ENCODE data around the gene COQ4. TPM values are rescaled to one million over a fixed set of nuclear protein-coding genes. Genes with fewer than 3 reads are reported as not detected.

COQ4 gene
- 83.2 TPM for polyA plus RNA-seq (ENCODE audit: insufficient read length)
- long read RNA-seq, donor 1, transcript COQ4-201 (7 exons, 1,548 nt): major isoform, 18 of 47 reads
- long read RNA-seq, donor 1, transcript COQ4-203 (2 exons, 3,127 nt): minor isoform, 8 of 47 reads
- long read RNA-seq, donor 1, transcript COQ4-202 (4 exons, 928 nt): minor isoform, 5 of 47 reads
- long read RNA-seq, donor 1, partial matches to known transcripts: 6 of 47 reads
- long read RNA-seq, donor 1, other reads (novel, unspliced or antisense): 7 of 47 reads
- long read RNA-seq, donor 2, transcript COQ4-203 (2 exons, 3,127 nt): minor isoform, 8 of 47 reads
- long read RNA-seq, donor 2, transcript COQ4-201 (7 exons, 1,548 nt): major isoform, 18 of 47 reads
- long read RNA-seq, donor 2, partial matches to known transcripts: 5 of 47 reads
- long read RNA-seq, donor 2, other reads (novel, unspliced or antisense): 13 of 47 reads
- long read RNA-seq, donor 3, transcript COQ4-201 (7 exons, 1,548 nt): major isoform, 12 of 79 reads
- long read RNA-seq, donor 3, transcript COQ4-203 (2 exons, 3,127 nt): minor isoform, 5 of 79 reads
- long read RNA-seq, donor 3, partial matches to known transcripts: 49 of 79 reads
- long read RNA-seq, donor 3, other reads (novel, unspliced or antisense): 11 of 79 reads
- long read RNA-seq, donor 4, partial matches to known transcripts: 0 of 1 reads
- long read RNA-seq, donor 4, other reads (novel, unspliced or antisense): 0 of 1 reads
- long read RNA-seq, donor 5, transcript COQ4-203 (2 exons, 3,127 nt): minor isoform, 9 of 104 reads
- long read RNA-seq, donor 5, transcript COQ4-201 (7 exons, 1,548 nt): major isoform, 31 of 104 reads
- long read RNA-seq, donor 5, transcript COQ4-205 (2 exons, 956 nt): minor isoform, 5 of 104 reads
- long read RNA-seq, donor 5, partial matches to known transcripts: 34 of 104 reads
- long read RNA-seq, donor 5, other reads (novel, unspliced or antisense): 24 of 104 reads
- long read RNA-seq, donor 6, transcript COQ4-201 (7 exons, 1,548 nt): major isoform, 14 of 76 reads
- long read RNA-seq, donor 6, transcript COQ4-205 (2 exons, 956 nt): minor isoform, 6 of 76 reads
- long read RNA-seq, donor 6, partial matches to known transcripts: 45 of 76 reads
- long read RNA-seq, donor 6, other reads (novel, unspliced or antisense): 8 of 76 reads
- long read RNA-seq, donor 7, transcript COQ4-201 (7 exons, 1,548 nt): major isoform, 19 of 50 reads
- long read RNA-seq, donor 7, partial matches to known transcripts: 8 of 50 reads
- long read RNA-seq, donor 7, other reads (novel, unspliced or antisense): 14 of 50 reads
- long read RNA-seq, donor 8, partial matches to known transcripts: 0 of 12 reads
- long read RNA-seq, donor 8, other reads (novel, unspliced or antisense): 6 of 12 reads

DNA sequence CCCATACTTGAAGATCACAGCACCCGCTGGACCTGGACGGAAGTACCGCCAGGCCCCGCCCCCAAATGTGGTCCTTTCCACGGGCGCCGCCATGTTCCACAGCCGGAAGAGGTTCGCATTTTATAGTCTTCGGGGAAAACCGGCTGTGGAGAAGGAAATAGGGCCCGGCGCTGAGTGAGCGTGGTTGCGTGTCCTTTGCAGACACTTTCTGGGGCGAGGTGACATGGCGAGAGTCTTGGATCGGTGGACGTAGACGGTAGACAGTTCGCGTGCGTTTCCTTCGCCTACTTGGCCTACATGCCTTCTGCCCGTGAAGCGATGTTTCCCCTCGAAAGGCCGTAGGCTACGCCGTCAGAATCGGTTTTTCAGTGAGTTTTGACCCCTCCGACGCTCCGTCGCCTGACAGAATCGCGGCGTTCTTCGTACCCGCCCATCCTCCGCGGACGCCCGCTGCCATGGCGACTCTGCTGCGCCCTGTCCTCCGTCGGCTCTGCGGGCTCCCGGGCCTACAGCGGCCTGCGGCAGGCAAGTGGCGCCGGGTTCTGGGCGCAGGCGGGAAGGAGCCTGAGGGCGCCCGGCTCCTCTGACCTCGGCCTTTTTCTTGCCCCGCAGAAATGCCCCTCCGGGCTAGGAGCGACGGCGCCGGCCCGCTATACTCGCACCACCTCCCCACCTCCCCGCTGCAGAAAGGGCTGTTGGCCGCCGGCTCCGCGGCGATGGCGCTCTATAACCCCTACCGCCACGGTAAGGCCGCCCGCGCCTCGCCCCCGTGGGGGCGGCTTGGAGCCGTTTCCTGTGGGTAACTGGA, at the start of gene COQ4, which contains the start of gene TRUB2:
COQ4 (plus strand) TSS at position 436 of the 808 bp plus-strand sequence; CDS start at position 456, 20 bp downstream.
TRUB2 (minus strand) TSS at position 44 of the 808 bp plus-strand sequence; CDS start at position 5, 39 bp downstream.
- peak; percentile 97 for DNase-seq

DNA sequence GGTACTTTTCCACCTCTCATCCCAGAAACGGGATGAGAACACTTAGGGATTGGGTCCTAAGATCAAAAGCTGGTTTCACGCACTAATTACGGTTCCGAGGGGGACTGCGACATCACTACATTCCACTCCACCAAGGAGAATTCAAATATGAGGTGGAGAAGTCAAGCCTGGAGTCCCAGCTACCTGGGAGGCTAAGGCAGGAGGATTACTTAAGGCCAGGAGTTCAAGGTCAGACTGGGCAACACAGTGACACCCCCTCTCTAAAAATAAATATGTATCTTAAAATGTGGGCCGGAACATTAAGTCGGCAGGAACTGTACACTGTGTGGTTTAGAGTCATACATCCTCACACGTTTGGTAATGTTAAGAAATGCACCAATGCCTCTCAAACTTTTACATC, 48.4 kb upstream of the COQ4 start:
- no peak for DNase-seq

DNA sequence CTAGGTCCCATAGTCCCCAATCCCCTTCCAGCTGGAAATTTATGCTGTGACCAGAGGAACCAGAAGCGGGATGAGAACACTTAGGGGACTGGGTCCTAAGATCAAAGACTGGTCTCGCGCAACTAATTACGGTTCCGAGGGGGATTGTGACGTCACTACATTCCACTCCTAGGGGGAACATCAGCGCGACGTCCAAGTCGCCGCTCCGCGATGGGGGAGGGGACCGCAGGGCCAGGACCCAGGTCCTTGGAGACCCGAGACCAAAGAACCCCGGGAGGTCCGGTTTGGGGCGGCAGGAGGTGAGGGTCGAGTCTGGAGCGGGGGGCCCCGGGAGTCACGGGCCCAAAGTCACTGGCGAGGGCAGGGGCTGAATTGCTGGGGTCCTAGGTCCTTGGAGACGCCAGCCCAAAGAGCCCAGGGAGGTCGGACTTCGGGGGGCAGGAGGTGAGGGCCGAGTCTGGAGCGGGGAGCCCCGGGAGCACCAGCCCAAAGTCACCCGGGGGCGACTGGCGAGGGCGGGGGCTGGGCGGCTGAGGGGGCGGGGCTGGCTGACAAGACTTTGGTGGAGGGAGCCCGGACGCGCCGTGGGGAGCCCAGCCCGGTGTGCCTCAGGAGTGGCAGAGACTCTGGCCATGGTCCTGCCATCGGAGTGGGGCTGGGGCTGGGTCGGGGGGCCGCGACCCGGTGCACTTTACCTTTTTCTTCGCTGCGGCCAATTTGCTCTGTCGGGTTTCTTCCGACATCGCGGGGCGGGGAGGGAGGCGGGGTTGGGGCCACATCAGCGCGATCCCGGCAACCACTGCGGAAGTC, 47.2 kb upstream of the COQ4 start, which contains the start of gene GOLGA2:
GOLGA2 (minus strand) TSS at position 810 of the 810 bp plus-strand sequence; CDS start at position 779, 31 bp downstream.
- DNase-seq: no peak

GRCh38 chr9:128276008-128276573, 46.5 kb upstream of the COQ4 start, which contains the start of gene SWI5:
SWI5 (plus strand) TSS chr9:128276276.
- DNase-seq: peak; percentile 99

GRCh38 chr9:128276574-128277270, 45.9 kb upstream of the COQ4 start:
- DNase-seq: no peak

DNA sequence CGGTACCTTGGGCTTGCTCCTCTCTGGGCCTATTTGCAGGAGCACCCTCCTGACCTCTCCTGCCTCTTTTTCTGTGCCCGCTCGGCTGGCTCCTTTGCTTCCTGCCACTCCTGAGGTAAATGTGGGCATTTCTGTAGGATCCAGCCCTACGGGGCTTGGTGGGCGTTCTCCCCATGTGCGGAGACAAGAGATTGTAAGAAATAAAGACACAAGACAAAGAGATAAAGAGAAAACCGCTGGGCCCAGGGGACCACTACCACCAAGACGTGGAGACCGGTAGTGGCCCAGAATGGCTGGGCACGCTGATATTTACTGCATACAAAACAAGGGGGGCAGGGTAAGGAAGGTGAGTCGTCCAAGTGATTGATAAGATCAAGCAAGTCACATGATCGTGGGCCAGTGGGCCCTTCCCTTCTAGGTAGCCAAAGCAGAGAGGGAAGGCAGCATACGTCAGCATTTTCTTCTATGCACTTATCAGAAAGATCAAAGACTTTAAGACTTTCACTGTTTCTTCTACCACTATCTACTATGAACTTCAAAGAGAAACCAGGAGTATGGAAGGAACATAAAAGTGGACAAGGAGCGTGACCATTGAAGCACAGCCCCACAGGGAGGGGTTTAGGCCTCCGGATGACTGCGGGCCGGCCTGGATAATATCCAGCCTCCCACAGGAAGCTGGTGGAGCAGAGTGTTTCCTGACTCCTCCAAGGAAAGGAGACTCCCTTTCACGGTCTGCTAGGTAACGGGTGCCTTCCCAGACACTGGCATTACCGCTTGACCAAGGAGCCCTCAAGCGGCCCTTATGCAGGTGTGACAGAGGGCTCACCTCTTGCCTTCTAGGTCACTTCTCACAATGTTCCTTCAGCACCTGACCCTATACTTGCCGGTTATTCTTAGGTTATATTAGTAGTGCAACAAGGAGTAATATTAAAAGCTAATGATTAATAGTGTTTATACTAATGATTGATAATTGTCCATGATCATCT, 43.3 kb upstream of the COQ4 start:
- peak; percentile 13 for DNase-seq

- no peak for DNase-seq
These were observed 42.5 kb upstream of the COQ4 start for GRCh38 chr9:128280084-128280622.

- DNase-seq: no peak
These were observed 40.1 kb upstream of the COQ4 start for GRCh38 chr9:128282500-128282899.

GRCh38 chr9:128285033-128285784, 37.4 kb upstream of the COQ4 start:
- DNase-seq: no peak

DNA sequence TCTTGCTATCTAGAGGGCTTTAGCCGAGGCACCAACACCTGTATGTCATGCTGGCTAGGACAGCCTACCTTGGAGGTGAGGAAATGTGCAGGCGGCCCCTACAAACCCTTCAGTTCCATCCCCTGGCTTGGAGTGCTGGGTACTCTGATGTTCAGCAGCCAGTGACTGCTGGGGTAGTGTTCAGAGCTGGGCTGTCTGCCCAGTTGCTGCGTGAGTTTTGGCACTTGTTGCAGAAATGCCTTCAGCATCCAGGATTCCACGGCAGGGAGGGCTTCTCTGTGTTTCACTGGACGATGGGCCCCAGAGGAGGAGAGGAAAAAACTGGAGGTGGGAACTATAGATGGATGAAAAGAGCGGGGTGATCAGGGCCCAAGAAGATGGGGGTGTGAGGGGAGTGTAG, 36.2 kb upstream of the COQ4 start:
- DNase-seq: no peak

GRCh38 chr9:128288273-128289004, 34.2 kb upstream of the COQ4 start:
- DNase-seq: no peak

GRCh38 chr9:128292009-128292408, 30.6 kb upstream of the COQ4 start:
- DNase-seq: no peak

GRCh38 chr9:128293091-128293490, 29.5 kb upstream of the COQ4 start:
- DNase-seq: no peak

DNA sequence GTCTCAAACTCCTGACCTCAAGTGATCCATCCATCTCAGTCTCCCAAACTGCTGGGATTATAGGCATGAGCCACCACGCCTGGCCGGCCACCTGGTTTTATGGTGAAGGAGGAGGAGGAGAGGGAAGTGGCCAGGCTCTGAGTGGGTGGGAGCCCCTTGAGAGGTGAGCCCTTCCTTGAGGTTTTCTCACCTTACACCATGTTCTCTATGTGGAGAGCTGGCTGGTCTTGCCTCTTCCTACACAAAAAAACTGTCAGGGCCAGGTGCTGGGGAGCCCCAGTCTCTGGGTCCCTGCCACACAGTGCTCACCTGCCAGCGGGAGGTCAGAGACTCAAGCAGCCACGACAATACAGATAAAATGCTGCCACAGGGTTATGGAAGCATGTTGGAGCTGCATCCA, 28.5 kb upstream of the COQ4 start:
- DNase-seq: no peak

DNA sequence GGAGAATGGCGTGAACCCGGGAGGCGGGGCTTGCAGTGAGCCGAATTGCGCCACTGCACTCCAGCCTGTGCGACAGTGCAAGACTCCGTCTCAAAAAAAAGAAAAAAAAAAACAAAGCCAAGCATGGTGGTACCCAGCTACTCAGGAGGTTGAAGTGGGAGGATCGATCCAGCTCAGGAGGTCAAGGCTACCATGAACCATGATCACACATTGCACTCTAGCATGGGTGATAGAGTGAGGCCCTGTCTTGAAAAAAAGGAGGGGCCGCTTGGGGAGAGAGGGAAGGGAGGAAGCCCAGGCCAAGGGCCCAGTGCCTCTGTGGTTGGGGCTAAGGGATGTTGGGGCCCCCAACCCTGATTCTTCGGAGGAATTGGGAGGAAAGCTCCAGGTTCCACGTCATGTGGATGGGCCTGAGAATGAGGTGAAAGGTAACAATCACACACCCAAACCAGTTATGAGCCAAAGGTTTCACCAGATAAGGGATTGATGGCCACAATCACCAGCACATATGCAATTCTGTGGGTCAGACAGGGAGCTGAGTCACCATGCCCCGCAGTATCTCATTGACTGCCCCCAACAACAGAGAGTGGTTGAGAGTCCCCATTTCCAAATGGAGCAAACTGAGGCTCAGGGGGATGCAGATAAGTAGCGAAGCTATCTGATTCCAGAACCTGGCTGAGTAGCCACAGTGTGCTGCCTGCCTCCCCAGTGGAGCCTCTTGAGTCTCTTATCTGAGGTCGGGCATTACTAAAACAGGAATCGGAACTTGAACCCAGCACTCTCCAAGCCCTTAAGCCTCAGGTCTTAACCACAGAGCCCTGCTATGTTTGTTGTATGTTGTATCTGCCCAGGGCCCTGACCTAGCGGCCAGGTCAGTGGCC, 26.1 kb upstream of the COQ4 start:
- no peak for DNase-seq
